Body of pancreas (tissue), 4 donors: Measurements from ENCODE around the gene ARHGAP36.

Source experiments
- POLR2A ChIP-seq, 3 donors: fragments of 450-650 bp; IDR thresholded peaks; one replicate each; pipeline ENCODE4 v1.6.1; 2016; ENCODE audit warnings: antibody characterized with exemption in 3 of 3, mild to moderate bottlenecking in 2 of 3
- TF ChIP-seq, protein P1 (sequence below), 7 experiments: fragments of 450-650 bp in 4 of 7; fragments of 200-600 bp in 3 of 7; sonication (generic) in 3 of 7; IDR thresholded peaks; one replicate each; pipeline ENCODE4 v1.5.1; 2016 to 2019; ENCODE audit warnings: antibody characterized with exemption in 7 of 7

DNA sequence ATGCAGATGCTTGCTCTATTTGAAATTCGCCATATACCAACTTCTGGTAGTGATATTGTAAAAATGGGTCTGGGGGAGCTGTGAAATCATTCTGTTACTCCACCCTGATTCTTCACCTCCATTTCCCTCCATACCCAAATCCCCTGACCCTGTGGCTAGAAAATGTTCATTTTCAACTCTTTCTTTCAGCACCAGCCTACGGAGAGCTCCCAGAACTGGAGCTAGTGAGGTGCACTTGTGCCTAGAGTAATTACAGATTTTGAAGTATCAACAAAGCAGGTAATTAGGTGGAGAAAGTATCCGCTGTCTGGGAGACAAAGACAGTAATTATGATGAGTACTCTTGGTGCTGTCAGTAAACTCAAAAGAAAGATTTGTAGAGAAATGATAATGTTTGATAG, 8.1 kb downstream of the ARHGAP36 start:
- TF ChIP-seq, protein P1, sequence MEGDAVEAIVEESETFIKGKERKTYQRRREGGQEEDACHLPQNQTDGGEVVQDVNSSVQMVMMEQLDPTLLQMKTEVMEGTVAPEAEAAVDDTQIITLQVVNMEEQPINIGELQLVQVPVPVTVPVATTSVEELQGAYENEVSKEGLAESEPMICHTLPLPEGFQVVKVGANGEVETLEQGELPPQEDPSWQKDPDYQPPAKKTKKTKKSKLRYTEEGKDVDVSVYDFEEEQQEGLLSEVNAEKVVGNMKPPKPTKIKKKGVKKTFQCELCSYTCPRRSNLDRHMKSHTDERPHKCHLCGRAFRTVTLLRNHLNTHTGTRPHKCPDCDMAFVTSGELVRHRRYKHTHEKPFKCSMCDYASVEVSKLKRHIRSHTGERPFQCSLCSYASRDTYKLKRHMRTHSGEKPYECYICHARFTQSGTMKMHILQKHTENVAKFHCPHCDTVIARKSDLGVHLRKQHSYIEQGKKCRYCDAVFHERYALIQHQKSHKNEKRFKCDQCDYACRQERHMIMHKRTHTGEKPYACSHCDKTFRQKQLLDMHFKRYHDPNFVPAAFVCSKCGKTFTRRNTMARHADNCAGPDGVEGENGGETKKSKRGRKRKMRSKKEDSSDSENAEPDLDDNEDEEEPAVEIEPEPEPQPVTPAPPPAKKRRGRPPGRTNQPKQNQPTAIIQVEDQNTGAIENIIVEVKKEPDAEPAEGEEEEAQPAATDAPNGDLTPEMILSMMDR (IDR thresholded peaks at IDR 0.05), result no peak
- no peak for TF ChIP-seq POLR2A (IDR thresholded peaks at IDR 0.05)
